Transverse colon (tissue), 4 donors: ENCODE data around the gene TTC21A.

Source experiments
- POLR2A ChIP-seq: fragments of 450-650 bp; IDR thresholded peaks from one replicate; pipeline ENCODE4 v1.6.1; 2016; ENCODE audit warnings: antibody characterized with exemption, mild to moderate bottlenecking, moderate library complexity
- POLR2AphosphoS5 ChIP-seq, 3 donors: sonication (generic); formaldehyde crosslinking; IDR thresholded peaks; one replicate each; pipeline ENCODE4 v1.6.1; 2016; ENCODE audit warnings: antibody characterized with exemption in 3 of 3
- TF ChIP-seq, protein P1 (sequence below), 5 experiments: fragments of 200-600 bp in 3 of 5; fragments of 450-650 bp in 2 of 5; sonication (generic) in 3 of 5; IDR thresholded peaks; 1 replicate in 2 of 5; 2 replicates in 3 of 5; pipeline ENCODE4 v1.5.1; 2016 to 2017; ENCODE audit warnings: antibody characterized with exemption in 5 of 5, inconsistent platforms in 3 of 5, mild to moderate bottlenecking in 2 of 5, moderate library complexity in 1 of 5

DNA sequence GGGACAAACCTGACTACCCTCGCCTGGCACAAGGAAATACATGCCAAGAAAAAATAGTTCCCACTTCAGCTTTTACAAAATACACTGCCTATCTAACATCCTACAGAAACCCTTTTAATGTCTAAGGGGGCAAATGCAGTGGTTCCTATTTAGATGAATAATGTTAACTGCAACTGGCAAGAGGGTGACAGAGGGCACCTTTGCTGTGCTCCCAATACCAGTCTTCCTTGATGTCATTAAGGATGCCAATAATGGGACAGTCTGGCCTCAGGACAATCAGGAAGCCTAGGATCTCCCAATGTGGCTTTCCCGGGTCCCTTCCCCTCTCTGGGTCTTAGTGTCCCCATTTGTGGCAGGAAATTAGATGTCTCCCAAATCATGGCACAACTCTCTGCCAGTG, 32.0 kb downstream of the TTC21A start:
- TF ChIP-seq POLR2A (no peak), POLR2AphosphoS5 (IDR thresholded peaks at IDR 0.05) (no peak)
- TF ChIP-seq, protein P1, sequence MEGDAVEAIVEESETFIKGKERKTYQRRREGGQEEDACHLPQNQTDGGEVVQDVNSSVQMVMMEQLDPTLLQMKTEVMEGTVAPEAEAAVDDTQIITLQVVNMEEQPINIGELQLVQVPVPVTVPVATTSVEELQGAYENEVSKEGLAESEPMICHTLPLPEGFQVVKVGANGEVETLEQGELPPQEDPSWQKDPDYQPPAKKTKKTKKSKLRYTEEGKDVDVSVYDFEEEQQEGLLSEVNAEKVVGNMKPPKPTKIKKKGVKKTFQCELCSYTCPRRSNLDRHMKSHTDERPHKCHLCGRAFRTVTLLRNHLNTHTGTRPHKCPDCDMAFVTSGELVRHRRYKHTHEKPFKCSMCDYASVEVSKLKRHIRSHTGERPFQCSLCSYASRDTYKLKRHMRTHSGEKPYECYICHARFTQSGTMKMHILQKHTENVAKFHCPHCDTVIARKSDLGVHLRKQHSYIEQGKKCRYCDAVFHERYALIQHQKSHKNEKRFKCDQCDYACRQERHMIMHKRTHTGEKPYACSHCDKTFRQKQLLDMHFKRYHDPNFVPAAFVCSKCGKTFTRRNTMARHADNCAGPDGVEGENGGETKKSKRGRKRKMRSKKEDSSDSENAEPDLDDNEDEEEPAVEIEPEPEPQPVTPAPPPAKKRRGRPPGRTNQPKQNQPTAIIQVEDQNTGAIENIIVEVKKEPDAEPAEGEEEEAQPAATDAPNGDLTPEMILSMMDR (IDR thresholded peaks at IDR 0.05) = no peak
